CD4-positive, alpha-beta T cell (primary cell): ENCODE results near the gene IQGAP2. TPM values are rescaled to one million over a fixed set of nuclear protein-coding genes. Genes with fewer than 3 reads are reported as not detected.

Source experiments
- ATAC-seq: fragments of 200-7000 bp; cut with Tn5 transposase; one replicate; pipeline ENCODE4 v1.10.0; 2022; ENCODE audit warnings: mild to moderate bottlenecking; ENCODE audit not compliant: poor library complexity
- CTCF ChIA-PET: fragments of 350-600 bp; sonication (Branson Sonifier 250); formaldehyde crosslinking; loops from one replicate; lab custom pipeline; 2021; ENCODE audit warnings: antibody characterized with exemption, inconsistent platforms; lab: Charles Lee
- POLR2A ChIA-PET: fragments of 350-600 bp; sonication (Branson Sonifier 250); formaldehyde crosslinking; loops from one replicate; lab custom pipeline; 2021; ENCODE audit warnings: antibody characterized with exemption, inconsistent platforms; lab: Charles Lee
- DNase-seq, 14 experiments: peaks; one replicate each; pipeline ENCODE4 v3.0.0-alpha.2; 2013 to 2020; ENCODE audit warnings: mixed read lengths in 2 of 14
- H3K27ac ChIP-seq, 2 donors: one replicate each; pipeline versions ENCODE4 v1.5.1 to v1.7.0; 2013; ENCODE audit warnings: low read length in 2 of 2, low read depth in 1 of 2, mild to moderate bottlenecking in 1 of 2
- H3K27me3 ChIP-seq, 2 experiments: 1 replicate in 1 of 2; 2 replicates in 1 of 2; pipeline versions ENCODE4 v1.6.1 to v1.7.0; 2013; ENCODE audit warnings: low read length in 2 of 2, control low read depth in 1 of 2, mild to moderate bottlenecking in 1 of 2, moderate library complexity in 1 of 2; ENCODE audit not compliant: insufficient read depth in 2 of 2, control insufficient read depth in 1 of 2
- H3K36me3 ChIP-seq: one replicate; pipeline ENCODE4 v1.6.1; 2013; ENCODE audit warnings: low read length, control low read depth; ENCODE audit not compliant: insufficient read depth
- H3K4me1 ChIP-seq: one replicate; pipeline ENCODE4 v1.6.1; 2013; ENCODE audit warnings: low read length, control low read depth; ENCODE audit not compliant: insufficient read depth
- H3K4me3 ChIP-seq: one replicate; pipeline ENCODE4 v1.5.1; 2013; ENCODE audit warnings: mild to moderate bottlenecking, low read length, moderate library complexity
- H3K9me3 ChIP-seq, 2 experiments: 1 replicate in 1 of 2; 2 replicates in 1 of 2; pipeline versions ENCODE4 v1.6.1 to v1.7.0; 2013; ENCODE audit warnings: low read length in 2 of 2, mild to moderate bottlenecking in 2 of 2, control low read depth in 1 of 2, moderate library complexity in 1 of 2; ENCODE audit not compliant: control insufficient read depth in 1 of 2, insufficient read depth in 1 of 2
- H3K27ac Mint-ChIP-seq: one replicate; pipeline ENCODE4 v1.8.0; 2020; ENCODE audit warnings: mixed read lengths
- H3K27me3 Mint-ChIP-seq: one replicate; pipeline ENCODE4 v1.8.0; 2021; ENCODE audit warnings: mixed read lengths
- H3K36me3 Mint-ChIP-seq: one replicate; pipeline ENCODE4 v1.8.0; 2021; ENCODE audit warnings: low read depth, mixed read lengths
- H3K4me1 Mint-ChIP-seq: one replicate; pipeline ENCODE4 v1.8.0; 2021; ENCODE audit warnings: low read depth, mixed read lengths
- H3K4me3 Mint-ChIP-seq: one replicate; pipeline ENCODE4 v1.8.0; 2020; ENCODE audit warnings: mild to moderate bottlenecking, mixed read lengths
- H3K9me3 Mint-ChIP-seq: one replicate; pipeline ENCODE4 v1.8.0; 2020; ENCODE audit warnings: mixed read lengths
- intact Hi-C, 2 experiments: fragments of 100-400 bp; cut with DNase I in 1 of 2; cut with micrococcal nuclease in 1 of 2; formaldehyde crosslinking; loops; one replicate each; pipeline versions ENCODE4 v1.15.1 to v1.9.0; 2023 to 2025; cut with DNase I, micrococcal nuclease
- total RNA-seq, 174 experiments: library from RNA in 2 of 174; stranded (reverse) in 2 of 174; gene quantifications; one replicate each; pipeline ENCODE4 v1.2.3 and lab custom pipeline; 2021 to 2026
- TF ChIP-seq, protein P1 (sequence below): fragments of 200-600 bp; IDR thresholded peaks from one replicate; pipeline ENCODE4 v1.8.0; 2022; ENCODE audit warnings: antibody characterized with exemption, mild to moderate bottlenecking

Gene IQGAP2
- total RNA-seq, 2 experiments from 2014 or later, result 58.8 TPM

DNA sequence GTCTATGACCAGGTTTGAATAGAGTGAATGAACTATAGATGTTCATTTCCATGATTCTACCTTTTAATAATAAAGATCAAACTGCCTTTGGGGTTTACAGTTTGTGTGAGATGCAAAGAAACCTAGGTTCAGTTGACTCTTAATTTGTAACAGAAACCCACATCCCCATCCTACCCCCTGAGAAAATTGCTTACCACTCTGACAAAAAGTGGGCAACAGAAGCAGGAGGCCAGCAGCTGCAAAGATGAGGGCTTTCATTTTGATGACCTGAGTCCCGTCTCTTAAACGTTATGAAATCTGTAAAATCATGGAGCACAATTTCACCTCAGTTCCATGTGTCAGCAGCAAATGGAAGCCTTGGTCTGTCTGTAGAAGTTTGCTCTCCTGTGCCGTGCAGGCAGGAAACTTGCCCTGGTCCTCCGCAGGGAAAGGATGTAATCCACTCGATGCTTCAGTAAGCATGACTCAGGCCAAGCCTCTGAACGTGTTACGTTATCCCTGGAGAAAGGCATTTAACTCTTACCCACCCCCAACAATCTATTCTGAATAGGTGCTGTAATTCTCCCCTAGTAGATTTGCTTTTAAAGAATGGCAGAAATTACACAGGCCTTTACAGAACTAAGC lies 220.0 kb downstream of the IQGAP2 start, which contains the start of gene F2RL2:
F2RL2 (minus strand) TSS at position 431 of the 624 bp plus-strand sequence; CDS start at position 258, 173 bp downstream.
- CTCF ChIA-PET, result no interaction called here
- intact Hi-C loops, result no loop called here
- H3K4me1 Mint-ChIP-seq, result no peaks in the 10 kb centered on the region

DNA sequence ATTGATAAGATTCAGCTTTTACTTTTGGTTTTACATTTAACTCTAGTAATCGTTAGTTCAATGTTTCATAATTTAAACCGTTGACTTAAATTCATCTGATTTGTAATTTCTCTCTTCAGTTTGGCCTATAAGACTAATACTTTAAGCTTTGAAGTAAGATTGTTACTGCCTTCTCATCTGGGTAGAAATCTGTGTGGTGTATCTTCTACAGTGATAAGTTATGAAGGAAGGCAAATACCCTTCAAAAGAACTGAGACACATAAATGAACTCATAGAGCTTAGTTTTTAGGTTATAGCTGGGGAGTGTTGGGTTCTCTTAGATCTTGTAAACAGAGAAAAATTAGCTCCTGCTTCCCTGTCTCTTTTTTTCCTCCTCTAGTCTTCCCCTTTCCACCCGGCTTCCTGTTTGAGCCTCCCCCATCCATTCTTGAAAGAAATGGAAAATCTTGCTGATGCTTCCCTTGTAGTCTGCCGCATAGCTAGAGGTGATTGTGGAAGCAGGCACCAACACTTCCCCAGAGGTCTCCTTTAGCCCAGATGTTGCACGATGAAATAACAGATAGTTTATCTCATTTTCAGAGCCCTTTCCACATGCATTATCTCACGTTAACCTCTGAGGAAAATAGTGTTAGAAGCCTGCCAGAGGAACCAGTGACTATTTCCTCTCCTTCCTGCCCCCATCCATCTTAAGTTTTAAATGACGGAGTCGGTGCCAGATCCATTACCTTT lies 222.2 kb downstream of the IQGAP2 start:
- TF ChIP-seq, protein P1, sequence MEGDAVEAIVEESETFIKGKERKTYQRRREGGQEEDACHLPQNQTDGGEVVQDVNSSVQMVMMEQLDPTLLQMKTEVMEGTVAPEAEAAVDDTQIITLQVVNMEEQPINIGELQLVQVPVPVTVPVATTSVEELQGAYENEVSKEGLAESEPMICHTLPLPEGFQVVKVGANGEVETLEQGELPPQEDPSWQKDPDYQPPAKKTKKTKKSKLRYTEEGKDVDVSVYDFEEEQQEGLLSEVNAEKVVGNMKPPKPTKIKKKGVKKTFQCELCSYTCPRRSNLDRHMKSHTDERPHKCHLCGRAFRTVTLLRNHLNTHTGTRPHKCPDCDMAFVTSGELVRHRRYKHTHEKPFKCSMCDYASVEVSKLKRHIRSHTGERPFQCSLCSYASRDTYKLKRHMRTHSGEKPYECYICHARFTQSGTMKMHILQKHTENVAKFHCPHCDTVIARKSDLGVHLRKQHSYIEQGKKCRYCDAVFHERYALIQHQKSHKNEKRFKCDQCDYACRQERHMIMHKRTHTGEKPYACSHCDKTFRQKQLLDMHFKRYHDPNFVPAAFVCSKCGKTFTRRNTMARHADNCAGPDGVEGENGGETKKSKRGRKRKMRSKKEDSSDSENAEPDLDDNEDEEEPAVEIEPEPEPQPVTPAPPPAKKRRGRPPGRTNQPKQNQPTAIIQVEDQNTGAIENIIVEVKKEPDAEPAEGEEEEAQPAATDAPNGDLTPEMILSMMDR, result no peak
- Histone ChIP-seq H3K4me1 (no peaks in the 10 kb centered on the region), H3K27me3 (no peaks in the 10 kb centered on the region), H3K4me3 (no peak overlapping the region), H3K36me3 (peaks cover 43% of the 10 kb centered on the region), H3K9me3 (no peaks in the 10 kb centered on the region), H3K27ac (no peak overlapping the region)
- ATAC-seq (no peak), DNase-seq (no peak)
- Mint-ChIP-seq H3K36me3 (peaks cover 73% of the 10 kb centered on the region), H3K27me3 (no peaks in the 10 kb centered on the region), H3K9me3 (no peaks in the 10 kb centered on the region), H3K4me1 (no peaks in the 10 kb centered on the region), H3K4me3 (no peak overlapping the region), H3K27ac (no peak overlapping the region)
- ChIA-PET POLR2A (no interaction called here), CTCF (interaction anchor here (0.9 kb wide), 1 partner anchor 149 kb away, joined by 3 read pairs; no protein-coding TSS in a partner anchor)
- intact Hi-C loops, result no loop called here

More for the DNA sequence above, 220.0 kb downstream of the IQGAP2 start, which contains the start of gene F2RL2:
- no peaks in the 10 kb centered on the region for H3K4me1 ChIP-seq
- POLR2A ChIA-PET, result no interaction called here
- no peak for DNase-seq
- H3K27me3 ChIP-seq, result no peaks in the 10 kb centered on the region
- H3K9me3 ChIP-seq, result no peaks in the 10 kb centered on the region
- Mint-ChIP-seq H3K4me3 (no peak within 1 kb of the TSS), H3K27me3 (no peaks in the 10 kb centered on the region), H3K36me3 (peaks cover 65% of the 10 kb centered on the region), H3K9me3 (no peaks in the 10 kb centered on the region), H3K27ac (no peak within 1 kb of the TSS)
- no peak for ATAC-seq
- peaks cover 49% of the 10 kb centered on the region for H3K36me3 ChIP-seq
- no peak within 1 kb of the TSS for H3K27ac ChIP-seq
- TF ChIP-seq, protein P1, result no peak
- H3K4me3 ChIP-seq, result no peak within 1 kb of the TSS

DNA sequence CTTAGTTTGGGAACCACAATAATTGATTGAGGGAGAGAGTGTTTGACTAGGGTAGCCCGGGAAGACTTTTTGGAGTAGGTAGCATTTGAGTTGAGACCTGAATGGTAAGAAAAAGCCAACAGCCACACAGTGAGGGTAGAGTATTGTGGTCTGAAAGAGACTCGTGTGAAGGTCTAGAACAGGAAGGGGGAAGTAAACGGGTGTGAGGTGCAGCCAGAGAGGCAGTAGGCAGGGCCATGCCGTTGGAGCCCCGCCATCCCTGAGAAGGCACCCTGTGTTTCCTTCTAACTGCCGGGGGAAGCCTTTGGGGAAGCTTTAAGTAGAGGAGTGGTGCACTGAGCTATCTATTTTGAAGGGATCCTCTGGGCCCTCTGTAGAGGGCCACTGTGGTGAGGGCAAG lies 223.7 kb downstream of the IQGAP2 start:
- Histone ChIP-seq H3K36me3 (peaks cover 39% of the 10 kb centered on the region), H3K27ac (no peak overlapping the region), H3K27me3 (no peaks in the 10 kb centered on the region), H3K4me3 (no peak overlapping the region), H3K9me3 (no peaks in the 10 kb centered on the region), H3K4me1 (no peaks in the 10 kb centered on the region)
- intact Hi-C loops, result no loop called here
- Mint-ChIP-seq H3K4me3 (no peak overlapping the region), H3K9me3 (no peaks in the 10 kb centered on the region), H3K4me1 (no peaks in the 10 kb centered on the region), H3K27ac (peak overlapping the region; percentile 45), H3K36me3 (peaks cover 76% of the 10 kb centered on the region), H3K27me3 (no peaks in the 10 kb centered on the region)
- peak in 1 of 14 experiments; percentile 36 for DNase-seq
- ChIA-PET CTCF (no interaction called here), POLR2A (no interaction called here)
- TF ChIP-seq, protein P1, result no peak
- ATAC-seq, result no peak
